ENCODE results near the gene ASPG.
A peak's percentile ranks its signal among the peaks of the same experiment; 100 is the strongest.

ASPG gene

GRCh38 chr14:104135904-104136471 is 50.5 kb downstream of the ASPG start:
- DNase-seq (ENCODE audit: low spot score), result peak; percentile 60

- peak; percentile 55 for DNase-seq (ENCODE audit: low spot score)
These were observed 51.2 kb downstream of the ASPG start for GRCh38 chr14:104136472-104137296.

DNA sequence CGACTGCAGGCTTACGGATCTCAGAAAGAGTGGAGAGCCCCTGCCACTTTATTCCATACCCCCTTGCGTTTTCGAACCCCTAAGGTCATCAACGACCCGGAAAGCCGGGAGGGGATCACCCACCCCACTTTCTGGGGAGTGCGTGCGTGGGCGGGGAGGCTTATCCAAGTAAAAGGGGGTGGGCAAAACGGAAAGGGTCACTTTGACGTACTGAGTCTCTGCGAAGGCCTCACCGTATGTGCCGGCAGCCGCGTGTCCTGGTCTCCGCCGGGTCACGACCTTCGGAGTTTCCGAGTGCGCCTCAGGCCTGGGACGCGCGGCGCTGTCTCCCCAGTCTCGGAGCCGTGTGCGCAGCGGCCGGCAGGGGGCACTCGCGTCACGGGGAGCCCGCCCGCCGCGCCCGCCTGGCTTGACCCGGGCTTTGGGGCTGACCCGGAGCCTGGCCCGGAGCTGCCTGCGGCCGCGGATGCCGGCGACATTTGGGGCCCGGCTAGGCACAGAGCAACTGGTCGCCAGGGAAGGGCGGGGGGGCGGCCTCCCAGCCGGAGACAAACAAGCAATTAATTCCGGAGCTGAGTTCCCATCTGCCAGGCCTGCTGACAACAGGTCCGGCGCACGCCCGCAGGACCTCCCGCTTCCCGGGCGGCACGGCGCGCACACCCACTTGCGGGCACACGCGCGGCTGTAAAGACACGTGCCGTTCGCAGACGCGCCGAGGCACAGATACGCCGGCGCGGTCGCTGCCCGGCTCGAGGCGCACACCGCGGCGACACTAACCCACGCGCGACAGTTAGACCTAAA is 52.0 kb downstream of the ASPG start:
- DNase-seq (ENCODE audit: low spot score), result peak; percentile 92

DNA sequence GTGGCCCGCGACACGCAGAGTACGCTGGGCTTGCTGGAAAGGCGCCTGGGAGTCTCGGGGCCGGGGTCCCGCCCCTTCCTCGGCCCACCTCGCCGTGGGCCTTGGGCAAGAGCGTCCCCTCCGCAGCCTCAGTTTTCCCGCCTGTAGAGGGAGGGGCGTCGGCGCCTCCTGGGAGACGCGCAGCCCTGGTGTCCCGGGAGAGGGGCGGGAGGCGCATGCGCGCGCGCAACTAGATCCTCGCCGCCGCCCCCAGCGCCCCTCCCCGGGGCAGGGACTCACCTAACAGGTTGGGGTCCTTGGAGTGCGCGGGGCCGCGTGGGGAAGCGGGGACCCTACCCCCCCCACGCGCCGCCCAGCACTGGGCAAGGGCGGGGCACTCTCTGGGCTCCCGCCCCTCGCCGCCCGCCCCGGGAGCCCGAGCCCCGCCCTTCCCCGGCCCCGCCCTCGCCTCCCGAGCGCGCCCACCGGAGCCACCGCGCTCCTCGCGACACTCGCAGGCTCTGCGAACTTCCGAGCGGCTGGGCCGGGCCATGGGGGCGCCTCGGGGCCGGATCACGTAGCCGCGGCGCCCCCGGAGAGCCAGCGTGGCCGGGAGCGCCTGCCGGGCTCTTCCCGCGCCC is 52.7 kb downstream of the ASPG start, which contains the start of gene KIF26A:
Gene KIF26A, plus strand, starts transcription at position 490 of the 620 bp plus-strand sequence. CDS start 136 bp downstream, outside the sequence.
- peak; percentile 84 for DNase-seq (ENCODE audit: low spot score)

- DNase-seq (ENCODE audit: low spot score), result peak; percentile 81
These were observed 53.4 kb downstream of the ASPG start for GRCh38 chr14:104138718-104139459.

DNA sequence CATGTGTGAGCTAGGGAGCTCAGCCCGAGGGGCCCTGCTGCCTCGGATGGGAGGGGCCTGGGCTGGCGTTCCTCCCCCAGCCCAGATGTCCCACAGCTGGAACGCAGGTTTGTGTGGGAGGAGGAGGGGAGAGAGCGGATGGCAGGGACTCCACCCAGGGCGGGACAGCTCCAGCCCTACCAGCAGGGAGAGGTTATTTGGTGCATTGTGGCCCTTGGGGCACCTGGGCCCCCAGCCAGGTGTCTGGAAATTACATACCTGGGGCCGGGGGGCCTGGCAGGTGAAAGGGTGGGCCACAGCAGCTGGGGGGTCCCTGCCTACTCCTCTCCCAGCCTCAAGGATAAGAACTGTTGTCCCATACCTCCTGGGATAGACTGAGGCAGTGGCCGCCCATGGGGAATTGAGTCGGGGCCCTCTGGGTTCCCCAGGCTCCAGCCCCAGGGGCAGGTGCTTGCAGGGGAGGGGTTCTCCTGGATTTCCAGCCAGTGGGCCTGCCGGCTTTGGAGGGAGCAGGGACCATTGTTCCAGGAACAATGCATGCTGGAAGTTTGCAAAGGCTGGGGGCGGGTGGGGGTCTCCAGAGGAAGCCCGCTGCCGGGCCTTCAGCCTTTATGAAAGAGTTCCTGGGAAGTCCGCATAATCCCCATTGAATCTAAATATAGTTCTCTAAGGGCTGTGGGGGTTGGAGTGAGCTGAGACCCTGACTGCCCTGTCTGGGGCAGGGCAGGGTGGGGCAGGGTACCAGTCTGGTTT is 54.1 kb downstream of the ASPG start:
- DNase-seq (ENCODE audit: low spot score), result peak; percentile 66

DNA sequence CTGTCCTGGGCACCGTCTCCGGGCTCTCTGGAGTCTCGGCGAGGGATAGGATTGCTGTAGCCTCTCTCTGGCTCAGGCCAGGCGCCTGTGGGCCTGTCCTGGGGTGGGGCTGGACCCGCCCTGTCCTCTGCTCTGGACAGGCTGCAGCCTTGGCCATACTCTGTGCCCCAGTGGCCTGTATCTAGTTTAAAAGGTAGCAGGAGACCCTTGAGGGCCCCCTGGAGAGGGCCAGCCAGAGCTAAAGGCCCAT is 54.6 kb downstream of the ASPG start:
- DNase-seq (ENCODE audit: low spot score), result no peak

GRCh38 chr14:104140463-104141331 is 55.2 kb downstream of the ASPG start:
- DNase-seq (ENCODE audit: low spot score), result peak; percentile 43

DNA sequence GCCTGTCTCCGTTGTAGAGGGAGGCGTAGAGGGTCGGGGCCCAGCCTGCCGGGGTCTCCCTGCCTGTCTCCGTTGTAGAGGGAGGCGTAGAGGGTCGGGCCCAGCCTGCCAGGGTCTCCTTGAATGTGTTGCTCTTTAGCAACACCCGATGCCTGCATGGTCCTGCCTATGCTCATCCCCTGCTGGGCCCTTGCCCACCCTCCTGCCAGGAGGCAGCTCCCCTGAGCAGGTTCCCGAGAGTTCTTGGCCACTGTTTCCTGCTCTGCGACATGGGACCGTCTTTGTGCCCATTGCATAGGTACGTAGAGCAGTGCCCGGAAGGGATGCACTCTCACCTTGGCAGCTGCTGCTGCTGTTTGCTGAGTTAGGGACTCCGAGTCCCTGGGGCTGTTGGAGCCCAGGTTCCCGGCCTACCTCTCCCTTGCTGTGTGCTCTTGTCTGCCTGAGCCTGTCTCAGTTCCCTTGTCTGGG is 56.2 kb downstream of the ASPG start:
- DNase-seq (ENCODE audit: low spot score), result peak; percentile 43

GRCh38 chr14:104142136-104142945 is 56.8 kb downstream of the ASPG start:
- DNase-seq (ENCODE audit: low spot score), result peak; percentile 44

- DNase-seq (ENCODE audit: low spot score), result no peak
These were observed 57.5 kb downstream of the ASPG start for GRCh38 chr14:104142946-104143470.

- peak; percentile 39 for DNase-seq (ENCODE audit: low spot score)
These were observed 58.3 kb downstream of the ASPG start for GRCh38 chr14:104143521-104144452.

DNA sequence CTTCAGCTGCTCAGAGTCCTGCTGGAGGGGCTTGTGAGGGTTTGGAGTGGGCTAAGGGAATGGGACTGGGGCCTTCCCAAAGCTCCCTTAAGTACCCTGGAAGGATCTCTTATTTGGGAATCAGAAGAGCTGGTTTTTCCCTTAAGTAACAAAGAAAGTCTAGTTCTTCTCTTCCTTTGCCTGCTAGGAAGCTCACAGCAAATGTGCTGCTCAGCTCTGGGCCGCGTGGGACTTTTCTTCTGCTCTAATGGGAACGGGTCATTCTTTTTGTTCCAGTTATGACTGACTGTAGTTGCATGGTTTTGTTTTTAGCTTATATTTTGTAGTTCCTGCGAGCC is 58.9 kb downstream of the ASPG start:
- DNase-seq (ENCODE audit: low spot score), result no peak

DNA sequence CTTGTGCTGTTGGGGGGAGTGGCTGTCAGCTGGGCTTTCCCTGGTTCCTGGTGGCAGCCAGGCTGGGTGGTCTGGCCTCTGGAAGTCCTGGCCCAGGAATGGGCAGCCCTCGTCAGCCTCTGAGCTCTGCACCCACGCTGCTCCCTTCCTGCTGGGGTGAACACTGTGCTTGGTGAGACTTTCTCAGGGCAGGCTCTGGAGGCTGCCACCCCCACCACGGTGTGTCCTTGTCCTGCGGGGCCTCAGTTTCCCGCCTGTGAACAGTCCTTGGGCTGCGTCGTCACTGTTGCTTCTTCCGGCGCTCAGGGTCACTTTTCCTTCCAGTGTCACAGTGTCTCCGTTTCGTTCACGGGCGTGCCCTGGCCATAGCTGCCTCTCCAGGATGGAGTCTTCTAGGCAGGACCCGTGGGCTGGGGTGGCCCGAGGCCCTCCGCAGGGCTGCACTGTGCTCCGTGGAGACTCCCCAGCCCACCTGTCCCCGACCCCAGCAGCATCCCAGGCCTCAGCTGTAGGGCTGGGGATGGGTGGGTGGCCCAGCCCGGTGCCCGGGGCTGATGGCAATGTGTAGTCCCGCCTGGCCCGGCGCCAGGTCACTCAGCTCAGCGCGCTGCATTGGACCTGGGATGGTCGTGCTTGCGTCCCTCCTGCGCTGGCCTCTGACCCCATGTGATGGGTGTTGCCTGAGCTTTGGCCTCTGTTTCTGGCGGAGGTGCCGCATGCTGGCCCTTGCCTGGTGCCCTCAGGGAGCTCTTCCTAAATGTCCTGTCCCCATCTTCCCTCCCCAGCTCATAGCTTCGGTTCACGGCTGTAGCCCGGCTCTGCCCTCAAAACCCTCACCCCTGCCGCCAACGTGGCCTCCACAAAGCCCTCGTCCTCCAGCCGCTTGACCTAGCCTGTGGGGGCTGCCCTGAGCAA is 59.7 kb downstream of the ASPG start:
- peak; percentile 46 for DNase-seq (ENCODE audit: low spot score)

DNA sequence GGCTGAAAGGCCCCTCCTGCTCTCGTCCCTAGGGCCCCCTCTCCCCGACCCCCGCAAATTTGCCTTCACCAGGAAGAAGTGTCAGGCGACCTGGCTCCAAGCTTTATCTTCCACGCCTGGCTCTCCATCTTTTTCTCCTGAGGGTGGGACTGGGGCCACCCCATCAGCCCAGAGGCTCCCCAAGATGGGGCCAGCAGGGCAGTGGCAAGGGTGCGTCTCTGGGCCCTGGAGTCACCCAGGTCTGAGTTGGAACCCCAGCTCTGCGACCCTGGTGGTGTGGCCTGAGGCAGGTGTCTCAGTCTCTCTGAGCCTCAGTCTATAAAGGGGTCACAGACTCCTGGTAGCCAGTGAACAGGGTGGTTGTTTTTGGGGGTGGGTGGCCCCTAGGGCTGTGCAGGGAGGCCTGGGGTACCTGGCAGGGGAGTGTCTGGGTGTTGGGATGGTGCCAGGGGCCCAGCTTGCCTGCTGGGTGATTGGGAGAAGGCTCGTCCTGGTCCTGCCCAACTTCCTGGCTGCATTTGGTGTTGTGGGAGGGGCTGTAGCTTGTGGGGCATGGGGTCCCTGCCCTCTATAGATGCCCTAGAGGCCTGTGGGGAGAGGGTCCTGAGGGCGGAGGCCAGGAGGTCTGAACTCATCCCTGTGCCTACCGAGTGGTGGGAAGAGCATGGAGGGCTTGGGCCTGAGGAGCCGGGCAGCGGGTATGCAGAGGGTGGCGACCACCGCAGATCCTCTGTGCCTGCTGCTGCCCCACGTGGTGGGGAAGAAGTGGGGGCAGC is 60.5 kb downstream of the ASPG start:
- peak; percentile 44 for DNase-seq (ENCODE audit: low spot score)

Measured in ecto neural progenitor cell (in vitro differentiated cells).